Measurements from ENCODE around the gene PHF23. TPM values are rescaled to one million over a fixed set of nuclear protein-coding genes. Genes with fewer than 3 reads are reported as not detected.

Gene PHF23
- total RNA-seq, 1 experiment from 2014 or later, result 32.7 TPM

DNA sequence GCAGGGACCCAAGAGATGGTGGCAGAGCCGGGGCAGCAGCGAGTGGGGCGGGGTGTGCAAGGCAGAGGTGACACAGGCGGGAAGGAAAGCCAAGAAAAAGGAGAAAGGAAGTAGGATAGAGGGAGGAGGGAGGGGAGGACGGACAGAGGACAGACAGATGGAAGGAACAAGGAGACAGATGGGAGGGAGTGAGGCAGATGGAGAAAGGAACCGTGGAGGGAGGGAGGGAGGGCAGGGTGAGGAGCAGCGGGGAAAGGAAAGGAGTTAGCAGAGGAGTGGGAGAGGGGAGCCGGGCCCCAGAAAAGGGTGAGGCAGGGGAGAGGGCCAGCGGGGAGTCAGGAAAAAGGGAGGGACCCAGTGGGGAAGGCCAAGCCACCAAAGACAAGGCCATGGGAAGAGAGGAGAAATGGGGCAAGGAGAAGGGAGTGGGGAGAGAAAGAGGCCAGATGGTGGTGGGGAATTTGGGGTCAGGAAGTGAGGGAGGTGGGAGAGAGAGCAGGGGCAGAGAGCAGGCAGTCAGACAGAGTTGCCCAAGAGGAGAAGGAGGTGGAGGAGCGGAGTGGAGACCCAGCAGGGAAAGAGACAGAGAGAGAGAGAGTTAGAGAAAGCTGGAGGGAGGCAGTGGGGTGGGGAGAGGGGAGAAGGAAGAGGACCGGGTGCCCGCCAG lies 46.9 kb downstream of the PHF23 start:
- Histone ChIP-seq H4K20me1 (ENCODE audit: low read length) (no peaks in the 10 kb centered on the region), H3K79me2 (ENCODE audit: low read length) (no peaks in the 10 kb centered on the region), H3F3A (ENCODE audit: low read length, unreplicated experiment) (no peaks in the 10 kb centered on the region), H2AFZ (ENCODE audit: low read length) (no peak overlapping the region), H3K9me2 (replicated peaks; ENCODE audit: low read length) (no peaks in the 10 kb centered on the region), H3K27ac (ENCODE audit: low read length) (no peak overlapping the region), H3K27me3 (ENCODE audit: low read length) (no peaks in the 10 kb centered on the region), H3K4me3 (ENCODE audit: low read length) (no peak overlapping the region), H3K4me1 (ENCODE audit: insufficient read depth, low read length) (no peaks in the 10 kb centered on the region), H3K36me3 (ENCODE audit: low read depth, low read length) (no peaks in the 10 kb centered on the region), H3K9me3 (ENCODE audit: low read length) (no peaks in the 10 kb centered on the region), H3K4me2 (ENCODE audit: low read length) (no peak overlapping the region), H3K9ac (ENCODE audit: low read length) (no peak overlapping the region)
- no peak for ATAC-seq
- BruUV-seq (replicated peaks), result no TSS peak
- TF ChIP-seq, protein P1, sequence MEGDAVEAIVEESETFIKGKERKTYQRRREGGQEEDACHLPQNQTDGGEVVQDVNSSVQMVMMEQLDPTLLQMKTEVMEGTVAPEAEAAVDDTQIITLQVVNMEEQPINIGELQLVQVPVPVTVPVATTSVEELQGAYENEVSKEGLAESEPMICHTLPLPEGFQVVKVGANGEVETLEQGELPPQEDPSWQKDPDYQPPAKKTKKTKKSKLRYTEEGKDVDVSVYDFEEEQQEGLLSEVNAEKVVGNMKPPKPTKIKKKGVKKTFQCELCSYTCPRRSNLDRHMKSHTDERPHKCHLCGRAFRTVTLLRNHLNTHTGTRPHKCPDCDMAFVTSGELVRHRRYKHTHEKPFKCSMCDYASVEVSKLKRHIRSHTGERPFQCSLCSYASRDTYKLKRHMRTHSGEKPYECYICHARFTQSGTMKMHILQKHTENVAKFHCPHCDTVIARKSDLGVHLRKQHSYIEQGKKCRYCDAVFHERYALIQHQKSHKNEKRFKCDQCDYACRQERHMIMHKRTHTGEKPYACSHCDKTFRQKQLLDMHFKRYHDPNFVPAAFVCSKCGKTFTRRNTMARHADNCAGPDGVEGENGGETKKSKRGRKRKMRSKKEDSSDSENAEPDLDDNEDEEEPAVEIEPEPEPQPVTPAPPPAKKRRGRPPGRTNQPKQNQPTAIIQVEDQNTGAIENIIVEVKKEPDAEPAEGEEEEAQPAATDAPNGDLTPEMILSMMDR (conservative IDR thresholded peaks at IDR 0.05; ENCODE audit: low read depth, low read length), result no peak
- TF ChIP-seq EZH2 (IDR thresholded peaks at IDR 0.05; ENCODE audit: low read length, unreplicated experiment) (no peak), EZH2phosphoT487 (IDR thresholded peaks at IDR 0.05; ENCODE audit: borderline replicate concordance, low read length) (no peak)
- intact Hi-C loops (cut with micrococcal nuclease), result no loop called here
- CTCF ChIA-PET, result no interaction called here
- POLR2A ChIA-PET (ENCODE audit: unreplicated experiment), result no interaction called here
- DNase-seq, result no peak

DNA sequence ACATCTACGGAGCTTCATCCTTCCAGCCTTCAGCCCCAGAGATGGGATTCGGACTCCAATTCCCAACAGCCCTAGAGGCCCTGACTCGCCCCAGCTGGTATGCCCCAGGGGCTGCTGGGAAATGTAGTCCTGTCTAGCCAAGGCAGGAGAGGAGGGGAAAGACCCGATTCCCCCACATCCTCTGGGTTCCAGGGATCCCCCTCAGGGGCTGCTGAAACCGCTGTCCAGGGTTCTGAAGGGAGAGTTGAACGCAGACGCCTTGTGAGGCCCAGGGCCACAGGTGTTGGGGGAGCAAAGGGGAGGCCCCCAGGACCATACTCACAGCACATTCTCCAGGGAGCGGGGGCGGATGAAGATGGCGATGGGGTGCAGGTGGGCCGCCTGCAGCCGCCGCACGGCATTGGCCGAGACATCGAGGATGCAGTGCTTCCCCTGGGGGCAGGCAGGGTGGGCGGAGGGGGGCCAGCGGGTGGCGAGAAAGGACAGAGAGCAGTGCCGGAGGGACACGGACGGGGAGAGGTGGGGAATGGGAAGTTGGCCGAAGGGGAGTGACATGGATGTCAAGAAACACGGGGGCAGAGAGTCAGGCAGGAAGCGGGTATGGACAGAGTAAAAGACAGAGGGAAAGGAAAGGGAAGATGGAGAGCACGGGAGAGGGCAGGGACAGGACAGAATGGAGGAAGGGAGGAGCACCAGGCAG lies 47.5 kb downstream of the PHF23 start:
- ATAC-seq (no peak; the same call in 1 of the 2 replicates), DNase-seq (peak; percentile 34)
- H3F3A ChIP-seq (ENCODE audit: low read length, unreplicated experiment), result no peaks in the 10 kb centered on the region
- intact Hi-C loops (cut with micrococcal nuclease), result no loop called here
- CTCF ChIA-PET, result no interaction called here
- H4K20me1 ChIP-seq (ENCODE audit: low read length), result no peaks in the 10 kb centered on the region
- no TSS peak for BruUV-seq (replicated peaks)
- no peak overlapping the region for H3K27ac ChIP-seq (ENCODE audit: low read length)
- POLR2A ChIA-PET (ENCODE audit: unreplicated experiment), result no interaction called here
- no peak overlapping the region for H2AFZ ChIP-seq (ENCODE audit: low read length)
- TF ChIP-seq EZH2 (IDR thresholded peaks at IDR 0.05; ENCODE audit: low read length, unreplicated experiment) (no peak), EZH2phosphoT487 (IDR thresholded peaks at IDR 0.05; ENCODE audit: borderline replicate concordance, low read length) (no peak)
- TF ChIP-seq, protein P1 (conservative IDR thresholded peaks at IDR 0.05; ENCODE audit: low read depth, low read length), result no peak
- no peak overlapping the region for H3K4me2 ChIP-seq (ENCODE audit: low read length)
- no peaks in the 10 kb centered on the region for H3K9me3 ChIP-seq (ENCODE audit: low read length)
- H3K9ac ChIP-seq (ENCODE audit: low read length), result no peak overlapping the region
- no peaks in the 10 kb centered on the region for H3K9me2 ChIP-seq (replicated peaks; ENCODE audit: low read length)
- H3K4me1 ChIP-seq (ENCODE audit: insufficient read depth, low read length), result no peaks in the 10 kb centered on the region
- H3K36me3 ChIP-seq (ENCODE audit: low read depth, low read length), result no peaks in the 10 kb centered on the region
- H3K27me3 ChIP-seq (ENCODE audit: low read length), result no peaks in the 10 kb centered on the region
- no peaks in the 10 kb centered on the region for H3K79me2 ChIP-seq (ENCODE audit: low read length)
- H3K4me3 ChIP-seq (ENCODE audit: low read length), result no peak overlapping the region

DNA sequence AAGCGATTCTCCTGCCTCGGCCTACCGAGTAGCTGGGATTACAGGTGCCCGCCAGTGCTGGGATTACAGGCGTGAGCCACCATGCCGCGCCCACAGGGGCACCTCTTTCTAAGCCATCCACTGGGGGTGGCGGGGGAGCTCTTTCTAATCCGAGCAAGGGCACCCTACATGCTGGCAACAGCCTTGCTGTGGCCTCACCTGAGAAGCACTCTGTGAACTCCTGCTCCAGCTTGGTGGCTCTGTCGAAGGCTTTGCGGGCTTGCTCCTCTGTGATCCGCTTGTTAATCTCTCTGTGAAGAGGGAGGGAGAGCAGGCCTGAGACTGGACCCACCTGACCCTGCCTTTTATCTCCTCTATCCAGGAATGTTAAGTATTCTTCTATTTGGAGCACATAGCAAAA lies 48.2 kb downstream of the PHF23 start:
- Histone ChIP-seq H3K9me3 (ENCODE audit: low read length) (no peaks in the 10 kb centered on the region), H3K9ac (ENCODE audit: low read length) (no peak overlapping the region), H3K4me2 (ENCODE audit: low read length) (no peak overlapping the region), H2AFZ (ENCODE audit: low read length) (no peak overlapping the region), H3K9me2 (replicated peaks; ENCODE audit: low read length) (no peaks in the 10 kb centered on the region), H3K27ac (ENCODE audit: low read length) (no peak overlapping the region), H3K27me3 (ENCODE audit: low read length) (no peaks in the 10 kb centered on the region), H4K20me1 (ENCODE audit: low read length) (no peaks in the 10 kb centered on the region), H3K79me2 (ENCODE audit: low read length) (no peaks in the 10 kb centered on the region), H3K4me1 (ENCODE audit: insufficient read depth, low read length) (no peaks in the 10 kb centered on the region), H3K36me3 (ENCODE audit: low read depth, low read length) (no peaks in the 10 kb centered on the region), H3K4me3 (ENCODE audit: low read length) (no peak overlapping the region), H3F3A (ENCODE audit: low read length, unreplicated experiment) (no peaks in the 10 kb centered on the region)
- ATAC-seq (no peak), DNase-seq (no peak)
- intact Hi-C loops (cut with micrococcal nuclease), result no loop called here
- BruUV-seq (replicated peaks), result no TSS peak
- CTCF ChIA-PET, result no interaction called here
- no peak for TF ChIP-seq EZH2phosphoT487 (IDR thresholded peaks at IDR 0.05; ENCODE audit: borderline replicate concordance, low read length)
- TF ChIP-seq, protein P1 (conservative IDR thresholded peaks at IDR 0.05; ENCODE audit: low read depth, low read length), result no peak
- TF ChIP-seq EZH2 (IDR thresholded peaks at IDR 0.05; ENCODE audit: low read length, unreplicated experiment), result no peak
- POLR2A ChIA-PET (ENCODE audit: unreplicated experiment), result no interaction called here
